Measurements from ENCODE around the gene METRNL. TPM values are rescaled to one million over a fixed set of nuclear protein-coding genes. Genes with fewer than 3 reads are reported as not detected.
A peak's percentile ranks its signal among the peaks of the same experiment; 100 is the strongest.
"Not testable (repeated sequence)": the region's sequence is repeated elsewhere in the genome, so short reads cannot be mapped to it uniquely, and the experiment has no call there.

The METRNL gene
- total RNA-seq, 1 donor from 2014 or later, result 131 TPM

DNA sequence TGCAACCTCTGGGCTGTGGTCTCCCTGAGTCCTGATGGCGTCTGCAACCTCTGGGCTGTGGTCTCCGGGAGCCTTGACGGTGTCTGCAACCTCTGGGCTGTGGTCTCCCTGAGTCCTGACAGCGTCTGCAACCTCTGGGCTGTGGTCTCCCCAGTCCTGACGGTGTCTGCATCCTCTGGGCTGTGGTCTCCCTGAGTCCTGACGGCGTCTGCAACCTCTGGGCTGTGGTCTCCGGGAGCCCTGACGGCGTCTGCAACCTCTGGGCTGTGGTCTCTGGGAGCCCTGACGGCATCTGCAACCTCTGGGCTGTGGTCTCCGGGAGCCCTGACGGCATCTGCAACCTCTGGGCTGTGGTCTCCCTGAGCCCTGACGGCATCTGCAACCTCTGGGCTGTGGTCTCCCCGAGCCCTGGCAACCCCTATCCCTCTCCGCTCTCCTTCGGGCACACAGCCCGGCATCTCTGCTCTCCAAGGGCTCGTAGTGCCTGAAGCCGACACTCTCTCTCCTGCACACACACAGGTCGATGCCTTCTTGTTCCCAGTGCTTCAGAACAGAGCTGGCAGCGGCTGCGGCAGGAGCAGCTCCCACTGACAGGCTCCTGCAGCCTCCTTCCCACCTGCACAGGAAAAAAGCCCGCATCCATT, 45.6 kb downstream of the METRNL start:
- ATAC-seq (no peak), DNase-seq (ENCODE audit: low spot score) (peak; percentile 44)
- intact Hi-C loops (cut with DNase I), result no loop called here

DNA sequence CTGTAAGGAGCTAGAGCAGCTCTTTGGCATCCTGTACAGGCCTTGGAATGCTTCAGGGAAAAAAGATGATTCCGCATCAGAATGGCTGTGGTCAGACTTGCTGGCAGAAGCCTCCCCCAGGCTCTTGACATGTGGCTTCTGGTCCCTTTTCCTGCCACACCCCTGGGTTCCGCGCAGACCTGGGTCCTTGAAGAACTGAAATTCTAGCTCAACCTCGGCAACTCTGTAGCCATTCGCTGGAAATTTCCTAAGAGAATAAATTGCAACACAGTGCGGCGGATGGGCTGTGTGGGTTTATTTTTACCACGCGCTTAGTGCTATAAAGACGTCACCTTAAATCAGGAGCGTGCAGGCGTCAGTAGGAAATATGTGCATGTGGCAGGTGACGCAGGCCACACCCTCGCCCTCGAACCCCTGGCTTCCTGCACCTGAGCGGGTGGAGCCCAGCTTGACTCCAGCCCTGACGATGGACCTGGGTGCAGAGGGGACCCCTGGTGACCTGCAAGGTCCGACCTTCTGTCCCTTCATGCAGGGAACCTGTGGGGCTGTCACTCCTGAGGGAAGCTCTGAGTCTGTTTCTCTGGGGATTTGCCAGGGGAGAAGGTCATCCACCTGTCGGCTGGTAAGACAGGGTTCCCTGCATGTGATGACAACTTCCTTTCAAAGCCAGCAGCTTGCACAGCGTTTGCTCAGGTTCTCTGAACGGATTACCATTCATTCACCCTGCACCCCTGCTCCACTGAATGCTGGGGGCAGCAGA, 46.3 kb downstream of the METRNL start:
- DNase-seq (ENCODE audit: low spot score), result peak; percentile 60
- peak; percentile 14 for ATAC-seq
- intact Hi-C loops (cut with DNase I), result no loop called here

DNA sequence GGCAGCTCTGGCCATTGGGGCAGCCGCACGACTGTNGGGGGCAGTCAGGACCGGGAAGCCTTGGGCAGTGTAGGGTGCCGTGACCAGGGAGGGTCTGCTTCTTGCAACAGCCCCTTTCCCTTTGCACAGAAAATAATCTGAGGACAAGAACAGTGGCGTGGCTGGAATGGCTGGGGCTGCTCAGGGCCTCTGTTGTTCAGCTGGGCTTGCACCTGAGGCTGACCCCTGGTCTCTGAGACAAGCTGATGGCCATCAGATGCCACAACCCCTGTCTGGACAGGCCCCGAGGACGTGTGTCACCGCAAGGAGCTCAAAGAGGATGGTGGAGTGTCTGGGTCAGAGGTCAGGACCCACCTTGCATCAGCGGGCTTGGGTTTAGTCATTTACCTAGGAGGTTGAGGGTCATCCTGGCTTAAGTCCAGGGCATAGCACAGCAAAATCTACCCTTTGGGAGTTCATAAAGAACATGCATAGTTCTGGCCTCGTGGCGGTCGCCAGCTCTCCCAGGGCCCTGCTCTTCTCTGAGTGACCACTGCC, 46.9 kb downstream of the METRNL start:
- intact Hi-C loops (cut with DNase I), result no loop called here
- DNase-seq (ENCODE audit: low spot score) (peak; percentile 52), ATAC-seq (no peak)

GRCh38 chr17:83127431-83128160, 48.2 kb downstream of the METRNL start:
- DNase-seq (ENCODE audit: low spot score) (peak; percentile 56), ATAC-seq (no peak)
- intact Hi-C loops (cut with DNase I), result no loop called here

- ATAC-seq, result peak; percentile 80
- DNase-seq (ENCODE audit: low spot score), result peak; percentile 64
- intact Hi-C loops (cut with DNase I), result no loop called here
Measured at GRCh38 chr17:83128306-83129240, 49.2 kb downstream of the METRNL start.

DNA sequence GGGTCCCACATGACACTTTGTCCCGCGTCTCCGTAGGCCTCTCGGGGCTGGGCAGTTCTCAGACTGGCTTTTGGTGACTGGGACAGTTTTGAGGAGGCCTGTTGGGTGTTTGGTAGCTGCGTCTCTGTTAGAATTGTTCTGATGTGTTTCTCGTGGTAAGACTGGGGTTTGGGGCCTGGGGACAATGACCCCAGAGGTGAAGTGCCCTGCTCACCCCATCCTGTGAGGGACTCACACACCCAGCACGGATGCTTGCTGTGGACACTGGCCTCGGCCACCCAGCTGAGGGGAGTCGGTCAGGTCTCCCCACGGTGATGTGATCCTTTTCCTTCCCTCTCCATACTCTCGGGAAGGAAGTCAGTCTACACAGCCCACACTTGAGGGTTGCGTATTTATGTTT, 50.3 kb downstream of the METRNL start:
- intact Hi-C loops (cut with DNase I), result no loop called here
- ATAC-seq (no peak), DNase-seq (ENCODE audit: low spot score) (peak; percentile 28)

DNA sequence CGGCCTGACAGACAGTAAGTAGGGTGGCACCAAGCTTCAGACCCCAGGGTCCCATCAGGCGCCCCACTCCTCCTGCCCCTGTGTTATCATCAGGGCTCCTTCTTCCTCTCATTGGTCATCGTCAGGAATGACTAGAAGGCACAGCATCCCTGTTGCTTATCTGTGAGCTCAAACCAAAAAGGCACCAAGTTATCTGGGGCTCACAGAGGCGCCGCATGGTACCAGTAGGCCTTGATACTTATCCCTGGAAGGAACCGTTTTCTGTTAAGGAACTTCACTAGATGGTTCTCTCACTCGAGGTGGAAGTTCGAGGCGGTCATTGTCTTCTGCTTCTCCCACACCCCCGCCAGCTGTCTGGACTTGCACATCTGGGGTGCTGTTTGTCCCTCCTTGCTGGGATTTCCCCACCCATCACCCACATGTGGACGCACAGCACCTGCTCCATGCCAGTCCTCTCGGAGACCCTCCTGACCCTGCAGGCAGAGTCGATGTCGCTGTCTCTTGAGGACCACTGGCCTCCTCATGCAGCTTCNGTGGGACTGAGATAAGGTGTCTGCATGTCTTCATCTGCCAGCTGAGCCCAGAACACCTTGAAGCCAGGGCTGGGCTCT, 52.1 kb downstream of the METRNL start:
- DNase-seq (ENCODE audit: low spot score) (peak; percentile 48), ATAC-seq (no peak)
- intact Hi-C loops (cut with DNase I), result no loop called here

- peak; percentile 9 for ATAC-seq
- DNase-seq (ENCODE audit: low spot score), result peak; percentile 48
- intact Hi-C loops (cut with DNase I), result no loop called here
Measured at GRCh38 chr17:83132251-83133081, 53.1 kb downstream of the METRNL start.

DNA sequence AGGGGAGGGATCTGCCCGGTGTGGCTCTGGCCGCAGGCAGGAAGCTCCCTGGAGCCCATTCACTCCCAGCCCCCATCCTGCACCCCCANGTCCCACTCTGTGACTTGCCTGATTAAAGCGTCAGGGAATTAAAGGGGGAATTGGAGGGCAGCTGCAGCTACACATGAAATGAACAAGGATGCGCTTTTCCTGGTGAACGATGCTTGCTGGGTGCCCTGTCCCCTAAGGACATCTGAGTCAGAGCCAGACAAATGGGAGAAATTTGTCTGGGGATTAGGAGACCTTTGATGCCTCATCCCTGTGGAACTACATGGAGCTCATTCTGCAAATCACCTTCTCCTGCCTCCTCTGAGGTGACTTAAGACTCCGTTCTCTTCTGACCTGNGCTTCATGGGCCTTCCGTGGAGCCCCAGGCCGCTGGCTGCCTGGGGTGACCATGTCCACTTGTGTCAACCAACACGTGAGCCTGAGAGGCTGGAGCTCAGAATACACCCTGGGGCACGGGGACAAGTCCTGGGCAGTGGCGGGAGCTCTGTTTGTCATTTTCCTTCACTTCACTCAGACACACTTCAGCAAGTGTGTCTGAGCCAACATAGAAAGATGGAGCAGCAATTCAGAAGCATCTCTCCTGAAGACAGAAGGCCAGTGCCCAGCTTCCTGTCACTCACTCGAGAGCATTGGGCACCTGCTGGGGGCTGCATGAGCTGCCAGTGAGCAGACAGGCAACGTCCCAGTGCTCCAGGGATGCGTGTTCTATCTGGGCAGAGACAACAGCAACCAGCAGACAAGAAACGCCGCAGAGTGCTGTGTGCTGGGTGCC, 54.1 kb downstream of the METRNL start:
- ATAC-seq, result no peak
- intact Hi-C loops (cut with DNase I), result no loop called here
- peak; percentile 40 for DNase-seq (ENCODE audit: low spot score)

GRCh38 chr17:83134456-83134855, 55.0 kb downstream of the METRNL start:
- ATAC-seq; DNase-seq (ENCODE audit: low spot score); intact Hi-C loops (cut with DNase I): not testable (repeated sequence)

DNA sequence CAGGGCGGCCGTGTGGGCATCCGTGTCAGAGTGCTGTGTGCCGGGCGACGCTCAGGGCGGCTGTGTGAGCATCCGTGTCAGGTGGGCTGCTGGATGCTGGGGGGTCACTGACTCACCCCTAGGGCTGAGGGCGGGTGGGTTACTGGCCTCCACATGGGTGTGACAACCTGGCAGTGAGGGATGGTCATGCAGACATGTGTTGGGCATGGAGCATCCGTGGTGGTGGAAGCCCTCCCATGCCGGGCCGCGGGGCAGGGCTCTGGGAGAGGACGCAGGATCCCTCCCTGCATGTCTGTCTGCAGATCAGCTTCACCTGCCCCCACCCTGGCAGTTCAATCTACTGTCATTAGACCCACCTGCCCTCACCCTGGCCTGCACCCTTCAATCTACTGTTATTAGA, 56.3 kb downstream of the METRNL start:
- ATAC-seq, result no peak
- intact Hi-C loops (cut with DNase I), result no loop called here
- peak; percentile 42 for DNase-seq (ENCODE audit: low spot score)

DNA sequence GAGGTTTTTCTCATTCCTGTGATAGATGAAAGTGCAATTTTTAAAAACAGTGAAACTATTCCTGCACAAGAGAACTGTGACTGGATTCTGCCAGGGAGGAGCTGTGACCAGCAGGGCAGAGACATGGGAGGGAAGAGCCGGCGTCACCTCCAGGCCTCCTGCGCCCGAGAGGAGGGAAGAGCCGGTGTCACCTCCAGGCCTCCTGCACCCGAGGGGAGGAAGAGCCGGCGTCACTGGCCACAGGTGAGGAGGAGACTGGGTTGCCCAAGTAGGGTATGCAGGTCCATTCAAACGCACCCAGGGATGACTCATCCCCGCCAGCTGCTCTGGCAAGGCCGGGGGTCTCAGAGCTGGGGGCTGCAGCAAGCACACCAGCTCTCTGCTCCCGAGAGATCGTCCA, 56.7 kb downstream of the METRNL start:
- no peak for ATAC-seq
- intact Hi-C loops (cut with DNase I), result no loop called here
- peak; percentile 46 for DNase-seq (ENCODE audit: low spot score)

DNA sequence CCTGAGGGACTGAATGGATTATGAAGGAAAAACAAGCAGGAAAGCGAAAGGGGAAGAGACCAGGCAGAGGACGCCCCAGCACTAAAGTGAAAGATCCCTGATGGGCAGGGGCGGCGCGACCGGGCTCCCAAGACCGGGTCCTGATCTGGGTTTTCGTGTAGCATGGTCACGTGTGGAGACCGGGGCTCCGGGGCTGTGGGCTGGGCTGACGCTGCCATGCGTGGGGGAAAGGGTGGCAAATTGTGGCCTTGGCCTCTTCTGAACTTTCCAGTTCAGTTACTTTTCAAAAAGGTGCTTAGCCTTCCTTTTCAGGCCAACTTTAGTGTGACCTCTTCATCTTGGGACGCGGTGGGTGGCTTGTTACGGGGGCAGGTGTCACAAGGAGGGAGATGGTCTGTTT, 57.5 kb downstream of the METRNL start:
- DNase-seq (ENCODE audit: low spot score) (peak; percentile 56), ATAC-seq (no peak)
- intact Hi-C loops (cut with DNase I), result no loop called here

DNA sequence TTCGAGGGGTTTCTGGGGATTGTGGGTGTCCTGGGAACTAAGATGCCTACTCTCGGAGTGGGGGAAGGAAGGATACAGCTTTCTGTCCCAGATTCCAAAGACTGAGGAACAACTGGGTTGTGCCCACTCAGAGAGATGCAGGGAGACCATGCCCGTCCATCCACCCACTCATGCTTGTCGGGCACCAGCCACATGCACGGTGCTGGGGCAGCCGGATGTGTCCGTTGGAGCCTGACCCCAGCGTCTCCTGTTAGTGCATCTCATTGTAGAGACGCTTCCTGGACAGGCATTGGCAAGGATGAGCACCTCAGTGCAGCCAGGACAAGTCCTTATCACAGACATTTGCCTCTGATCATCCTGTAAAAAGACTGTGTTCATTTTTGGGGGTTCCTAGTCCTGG, 58.1 kb downstream of the METRNL start:
- DNase-seq (ENCODE audit: low spot score) (peak; percentile 49), ATAC-seq (no peak)
- intact Hi-C loops (cut with DNase I), result no loop called here

DNA sequence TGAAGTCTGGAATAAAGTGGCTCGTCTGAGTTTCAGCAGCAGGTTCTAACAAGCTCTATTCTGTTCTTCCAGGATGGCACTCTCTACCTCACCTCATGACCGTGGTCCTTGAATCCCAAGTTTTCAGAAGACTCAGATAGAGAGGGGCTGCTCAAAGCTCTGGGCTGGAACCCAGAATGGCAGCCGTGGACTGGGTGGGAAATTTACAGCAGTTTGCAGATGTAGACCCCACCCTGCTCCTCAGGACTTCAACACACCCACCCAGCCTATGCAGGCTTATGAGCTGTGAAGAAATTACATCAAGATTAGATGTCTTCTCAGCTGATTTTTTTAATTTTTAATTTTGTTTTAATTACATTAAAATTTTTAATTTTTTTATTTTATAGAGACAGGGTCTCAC, 59.4 kb downstream of the METRNL start:
- DNase-seq (ENCODE audit: low spot score) (peak; percentile 10), ATAC-seq (no peak)
- intact Hi-C loops (cut with DNase I), result no loop called here

DNA sequence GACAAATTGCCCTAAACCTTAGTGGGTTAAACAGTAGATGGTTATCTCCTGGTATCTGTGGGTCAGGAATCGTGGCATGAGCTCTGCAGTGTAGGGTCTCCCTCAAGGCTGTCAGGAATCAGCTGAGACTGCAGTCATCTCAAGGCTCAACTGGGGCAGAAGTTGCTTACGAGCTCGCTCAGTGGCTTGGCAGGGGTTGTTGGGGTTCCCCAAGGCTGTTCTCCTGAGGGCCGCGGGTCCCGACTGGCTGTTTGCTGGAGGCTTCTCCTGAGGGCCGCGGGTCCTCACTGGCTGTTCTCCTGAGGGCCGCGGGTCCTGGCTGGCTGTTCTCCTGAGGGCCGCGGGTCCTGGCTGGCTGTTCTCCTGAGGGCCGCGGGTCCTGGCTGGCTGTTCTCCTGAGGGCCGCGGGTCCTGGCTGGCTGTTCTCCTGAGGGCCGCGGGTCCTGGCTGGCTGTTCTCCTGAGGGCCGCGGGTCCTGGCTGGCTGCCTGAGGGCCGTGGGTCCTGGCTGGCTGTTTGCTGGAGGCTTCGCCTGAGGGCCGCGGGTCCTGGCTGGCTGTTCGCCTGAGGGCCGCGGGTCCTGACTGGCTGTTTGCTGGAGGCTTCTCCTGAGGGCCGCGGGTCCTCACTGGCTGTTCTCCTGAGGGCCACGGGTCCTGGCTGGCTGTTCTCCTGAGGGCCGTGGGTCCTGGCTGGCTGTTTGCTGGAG, 60.3 kb downstream of the METRNL start:
- intact Hi-C loops (cut with DNase I); ATAC-seq: not testable (repeated sequence)
- peak; percentile 40 for DNase-seq (ENCODE audit: low spot score)
